OCI-LY1 (cell line): ENCODE measurements around the gene TFPI.

Source experiments
- EZH2 ChIP-seq: fragments of 200-600 bp; sonication (generic), shearing (Covaris generic); IDR thresholded peaks from 2 replicates; pipeline ENCODE4 v1.8.0; 2017; ENCODE audit warnings: borderline replicate concordance, mixed run types, mild to moderate bottlenecking, antibody characterized with exemption, low read length, moderate library complexity, mixed read lengths
- TF ChIP-seq, protein P1 (sequence below): fragments of 200-600 bp; sonication (generic), shearing (Covaris generic); IDR thresholded peaks from 2 replicates; pipeline ENCODE4 v1.5.1; 2017; ENCODE audit warnings: mild to moderate bottlenecking, antibody characterized with exemption, low read length, moderate library complexity, mixed read lengths

DNA sequence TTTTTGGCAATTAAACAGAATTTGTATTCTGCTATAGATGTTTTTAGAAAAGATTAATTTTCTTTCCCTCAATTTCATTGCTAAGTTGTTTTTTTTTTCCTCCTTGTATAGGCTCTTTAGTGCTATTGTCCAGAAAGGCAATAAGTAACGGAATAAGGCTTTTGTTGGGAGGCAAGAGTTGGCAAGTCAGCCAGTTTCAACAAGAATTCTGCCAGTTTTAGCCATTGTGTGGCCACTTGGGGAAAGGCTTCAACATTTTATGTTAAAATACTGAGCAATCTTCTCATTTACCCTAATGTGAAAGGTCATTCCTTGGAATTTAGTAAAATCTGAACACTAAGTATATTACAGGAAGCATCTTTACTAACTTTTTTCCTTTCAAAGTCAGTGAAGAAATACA lies 115.8 kb downstream of the TFPI start:
- TF ChIP-seq, protein P1, sequence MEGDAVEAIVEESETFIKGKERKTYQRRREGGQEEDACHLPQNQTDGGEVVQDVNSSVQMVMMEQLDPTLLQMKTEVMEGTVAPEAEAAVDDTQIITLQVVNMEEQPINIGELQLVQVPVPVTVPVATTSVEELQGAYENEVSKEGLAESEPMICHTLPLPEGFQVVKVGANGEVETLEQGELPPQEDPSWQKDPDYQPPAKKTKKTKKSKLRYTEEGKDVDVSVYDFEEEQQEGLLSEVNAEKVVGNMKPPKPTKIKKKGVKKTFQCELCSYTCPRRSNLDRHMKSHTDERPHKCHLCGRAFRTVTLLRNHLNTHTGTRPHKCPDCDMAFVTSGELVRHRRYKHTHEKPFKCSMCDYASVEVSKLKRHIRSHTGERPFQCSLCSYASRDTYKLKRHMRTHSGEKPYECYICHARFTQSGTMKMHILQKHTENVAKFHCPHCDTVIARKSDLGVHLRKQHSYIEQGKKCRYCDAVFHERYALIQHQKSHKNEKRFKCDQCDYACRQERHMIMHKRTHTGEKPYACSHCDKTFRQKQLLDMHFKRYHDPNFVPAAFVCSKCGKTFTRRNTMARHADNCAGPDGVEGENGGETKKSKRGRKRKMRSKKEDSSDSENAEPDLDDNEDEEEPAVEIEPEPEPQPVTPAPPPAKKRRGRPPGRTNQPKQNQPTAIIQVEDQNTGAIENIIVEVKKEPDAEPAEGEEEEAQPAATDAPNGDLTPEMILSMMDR: no peak
- no peak for TF ChIP-seq EZH2
